ENCODE results near the gene CACNA1D. TPM values are rescaled to one million over a fixed set of nuclear protein-coding genes. Genes with fewer than 3 reads are reported as not detected.
A peak's percentile ranks its signal among the peaks of the same experiment; 100 is the strongest.
"Not testable (repeated sequence)": the region's sequence is repeated elsewhere in the genome, so short reads cannot be mapped to it uniquely, and the experiment has no call there.

CACNA1D gene
- total and polyA plus RNA-seq, 2 experiments from 2014 or later, result 41.0 to 159 TPM

DNA sequence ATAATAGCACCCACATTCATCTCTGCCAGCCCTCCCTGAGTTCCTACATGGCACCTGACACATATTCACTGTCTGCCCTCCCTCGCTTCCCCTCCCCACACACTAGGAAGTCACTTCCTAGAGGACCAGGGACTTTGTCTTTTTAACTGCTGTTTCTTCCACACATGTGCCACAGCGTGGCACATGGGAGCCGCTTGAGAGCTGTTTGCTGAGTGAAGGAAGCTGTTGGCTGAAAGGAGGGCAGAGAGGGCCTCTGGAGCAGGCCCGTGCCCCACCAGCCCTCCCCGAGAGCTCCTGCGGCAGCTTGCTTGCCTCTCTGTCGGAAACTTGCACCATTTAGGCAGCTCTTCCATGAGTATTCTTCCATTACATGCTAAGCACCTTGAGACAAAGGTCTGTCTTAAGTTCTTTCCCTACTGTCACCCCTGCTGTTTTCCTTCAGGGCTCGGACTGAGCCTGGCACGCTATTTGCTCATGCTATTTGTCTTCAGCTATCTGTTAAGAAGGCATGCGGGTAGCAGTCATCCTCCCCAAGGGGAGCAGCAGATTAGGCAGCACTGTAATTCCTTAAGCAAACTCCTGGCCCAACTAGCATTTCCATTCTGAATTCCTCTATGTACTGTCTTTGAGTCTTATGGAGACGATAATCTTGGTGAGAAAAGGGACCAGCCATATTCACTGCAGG lies 72.2 kb downstream of the CACNA1D start:
- TF ChIP-seq, protein P1, sequence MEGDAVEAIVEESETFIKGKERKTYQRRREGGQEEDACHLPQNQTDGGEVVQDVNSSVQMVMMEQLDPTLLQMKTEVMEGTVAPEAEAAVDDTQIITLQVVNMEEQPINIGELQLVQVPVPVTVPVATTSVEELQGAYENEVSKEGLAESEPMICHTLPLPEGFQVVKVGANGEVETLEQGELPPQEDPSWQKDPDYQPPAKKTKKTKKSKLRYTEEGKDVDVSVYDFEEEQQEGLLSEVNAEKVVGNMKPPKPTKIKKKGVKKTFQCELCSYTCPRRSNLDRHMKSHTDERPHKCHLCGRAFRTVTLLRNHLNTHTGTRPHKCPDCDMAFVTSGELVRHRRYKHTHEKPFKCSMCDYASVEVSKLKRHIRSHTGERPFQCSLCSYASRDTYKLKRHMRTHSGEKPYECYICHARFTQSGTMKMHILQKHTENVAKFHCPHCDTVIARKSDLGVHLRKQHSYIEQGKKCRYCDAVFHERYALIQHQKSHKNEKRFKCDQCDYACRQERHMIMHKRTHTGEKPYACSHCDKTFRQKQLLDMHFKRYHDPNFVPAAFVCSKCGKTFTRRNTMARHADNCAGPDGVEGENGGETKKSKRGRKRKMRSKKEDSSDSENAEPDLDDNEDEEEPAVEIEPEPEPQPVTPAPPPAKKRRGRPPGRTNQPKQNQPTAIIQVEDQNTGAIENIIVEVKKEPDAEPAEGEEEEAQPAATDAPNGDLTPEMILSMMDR (IDR thresholded peaks at IDR 0.05; ENCODE audit: low read depth, low read length), result no peak
- Histone ChIP-seq H3K36me3 (no peaks in the 10 kb centered on the region), H3K9me3 (ENCODE audit: low read depth) (no peaks in the 10 kb centered on the region), H3K4me3 (no peak overlapping the region), H3K27ac (peak overlapping the region; percentile 57), H3K27me3 (no peaks in the 10 kb centered on the region), H3K4me1 (ENCODE audit: low read depth) (peaks cover 25% of the 10 kb centered on the region)
- DNase-seq (ENCODE audit: low read depth in 1 of 2, low spot score in 1 of 2), result no peak

DNA sequence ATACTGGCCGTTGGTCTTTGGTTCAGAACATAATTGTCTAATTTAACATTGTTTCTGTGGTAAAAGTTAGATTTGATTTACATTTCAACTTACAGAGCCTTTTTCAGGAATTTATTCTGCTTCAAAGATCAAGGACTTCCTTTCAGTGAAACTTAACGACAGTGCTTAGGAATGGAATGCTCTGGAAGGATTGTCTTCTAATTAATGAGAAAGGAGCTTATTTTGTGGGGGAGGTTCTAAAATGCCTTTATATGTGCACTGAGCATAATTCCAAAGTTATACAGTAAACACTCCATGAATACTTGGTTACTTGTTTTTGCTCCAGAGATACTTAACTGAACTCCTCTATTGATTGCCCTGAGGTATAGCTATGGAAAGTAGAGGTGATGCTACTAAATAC lies 75.7 kb downstream of the CACNA1D start:
- Histone ChIP-seq H3K9me3 (ENCODE audit: low read depth) (no peaks in the 10 kb centered on the region), H3K4me3 (no peak overlapping the region), H3K27ac (no peak overlapping the region), H3K36me3 (no peaks in the 10 kb centered on the region), H3K4me1 (ENCODE audit: low read depth) (peaks cover 25% of the 10 kb centered on the region), H3K27me3 (no peaks in the 10 kb centered on the region)
- TF ChIP-seq, protein P1 (IDR thresholded peaks at IDR 0.05; ENCODE audit: low read depth, low read length), result no peak
- no peak for DNase-seq (ENCODE audit: low read depth in 1 of 2, low spot score in 1 of 2)

DNA sequence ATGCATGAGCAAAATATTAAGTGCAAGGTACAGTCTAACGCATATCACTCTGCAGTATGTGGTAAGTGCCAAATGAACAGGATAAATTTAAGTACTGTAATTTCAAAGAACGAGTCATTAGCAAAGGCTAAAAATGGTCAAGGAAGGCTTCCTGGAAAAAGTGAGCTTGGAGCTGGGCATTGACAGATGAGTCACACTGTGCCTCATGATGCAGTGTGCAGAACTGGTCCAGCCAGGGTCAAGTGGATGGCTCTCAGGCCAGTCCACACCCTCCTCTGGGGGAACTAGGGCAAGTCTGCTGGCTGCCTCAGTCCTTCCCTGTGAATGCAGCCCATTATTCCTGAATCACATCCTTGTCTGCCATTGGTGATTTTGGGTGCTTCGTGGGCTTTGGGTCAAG lies 76.3 kb downstream of the CACNA1D start:
- no peaks in the 10 kb centered on the region for H3K9me3 ChIP-seq (ENCODE audit: low read depth)
- H3K4me1 ChIP-seq (ENCODE audit: low read depth), result peaks cover 30% of the 10 kb centered on the region
- TF ChIP-seq, protein P1 (IDR thresholded peaks at IDR 0.05; ENCODE audit: low read depth, low read length), result no peak

DNA sequence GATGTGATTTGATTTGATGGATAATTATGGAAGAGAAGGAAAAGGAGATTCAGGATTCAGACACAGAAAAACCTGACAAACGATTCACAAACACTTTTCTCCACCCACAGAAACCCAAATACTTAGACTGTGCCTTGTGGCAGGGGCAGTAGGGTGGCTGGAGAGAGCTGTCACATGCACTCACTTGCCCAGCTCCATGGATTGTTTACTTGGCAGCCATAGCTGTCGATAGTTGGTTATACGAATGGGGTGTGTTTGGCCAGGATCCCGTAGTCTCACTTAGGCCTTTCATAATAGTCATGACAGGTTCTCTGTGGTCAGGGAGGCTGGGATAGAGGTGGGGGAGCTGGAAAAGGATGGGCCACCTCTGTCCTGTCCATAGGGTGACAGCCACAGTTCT lies 76.9 kb downstream of the CACNA1D start:
- no peak for DNase-seq (ENCODE audit: low read depth in 1 of 2, low spot score in 1 of 2)
- TF ChIP-seq, protein P1 (IDR thresholded peaks at IDR 0.05; ENCODE audit: low read depth, low read length), result no peak

More for the DNA sequence above, 76.3 kb downstream of the CACNA1D start:
- H3K36me3 ChIP-seq, result no peaks in the 10 kb centered on the region
- no peaks in the 10 kb centered on the region for H3K27me3 ChIP-seq
- no peak overlapping the region for H3K27ac ChIP-seq
- no peak for DNase-seq (ENCODE audit: low read depth in 1 of 2, low spot score in 1 of 2)
- no peak overlapping the region for H3K4me3 ChIP-seq

DNA sequence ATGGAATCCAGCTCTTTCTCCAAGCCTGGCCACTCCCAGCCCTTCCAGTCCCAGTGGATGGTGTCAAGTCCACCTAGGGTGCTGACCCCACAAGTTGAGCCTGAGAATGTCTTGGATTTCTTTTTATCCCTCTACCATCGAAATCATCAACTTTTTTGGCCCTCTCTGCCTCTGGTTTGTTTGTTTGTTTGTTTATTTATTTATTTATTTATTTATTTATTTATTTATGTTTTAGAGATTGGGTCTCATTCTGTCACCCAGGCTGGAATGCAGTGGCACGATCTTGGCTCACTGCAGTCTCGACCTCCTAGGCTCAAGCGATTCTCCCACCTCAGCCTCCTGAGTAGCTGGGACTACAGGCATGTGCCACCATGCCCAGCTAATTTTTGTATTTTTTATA lies 77.8 kb downstream of the CACNA1D start:
- not testable (repeated sequence) for H3K9me3 ChIP-seq (ENCODE audit: low read depth); H3K4me3 ChIP-seq; H3K36me3 ChIP-seq; H3K27me3 ChIP-seq; H3K27ac ChIP-seq; DNase-seq (ENCODE audit: low read depth in 1 of 2, low spot score in 1 of 2)
- H3K4me1 ChIP-seq (ENCODE audit: low read depth), result peaks cover 32% of the 10 kb centered on the region

More for the DNA sequence above, 76.9 kb downstream of the CACNA1D start:
- Histone ChIP-seq H3K36me3 (no peaks in the 10 kb centered on the region), H3K4me3 (no peak overlapping the region), H3K27ac (no peak overlapping the region), H3K9me3 (ENCODE audit: low read depth) (no peaks in the 10 kb centered on the region), H3K4me1 (ENCODE audit: low read depth) (peaks cover 36% of the 10 kb centered on the region), H3K27me3 (no peaks in the 10 kb centered on the region)

DNA sequence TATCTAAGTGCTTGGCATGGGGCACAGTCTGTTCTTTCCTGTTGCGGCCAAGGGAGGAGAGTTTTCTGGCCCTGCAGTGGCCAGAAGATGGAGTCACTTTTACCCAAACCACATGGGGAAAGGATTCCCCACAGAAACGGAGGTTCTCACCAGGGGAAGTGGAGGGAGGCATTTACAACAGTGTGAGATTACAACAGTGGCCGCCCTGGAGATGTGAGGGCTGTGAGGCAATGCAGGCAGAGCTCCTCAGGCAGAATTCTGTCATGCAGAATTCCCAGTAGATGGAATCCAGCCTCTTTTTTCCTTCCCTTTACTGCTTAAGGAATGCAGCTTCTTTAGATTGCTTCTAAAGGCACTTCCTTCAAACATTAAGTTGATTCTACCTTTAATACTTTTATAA lies 83.1 kb downstream of the CACNA1D start:
- no peak overlapping the region for H3K4me3 ChIP-seq
- no peak overlapping the region for H3K27ac ChIP-seq
- peak; percentile 36 to 51 for DNase-seq (ENCODE audit: low read depth in 1 of 2, low spot score in 1 of 2)
- no peaks in the 10 kb centered on the region for H3K36me3 ChIP-seq
- H3K27me3 ChIP-seq, result no peaks in the 10 kb centered on the region
- H3K9me3 ChIP-seq (ENCODE audit: low read depth), result no peaks in the 10 kb centered on the region
- H3K4me1 ChIP-seq (ENCODE audit: low read depth), result peaks cover 31% of the 10 kb centered on the region
- TF ChIP-seq, protein P1 (IDR thresholded peaks at IDR 0.05; ENCODE audit: low read depth, low read length), result no peak
